ENCODE measurements around the gene ZFP3. TPM values are rescaled to one million over a fixed set of nuclear protein-coding genes. Genes with fewer than 3 reads are reported as not detected.
"Not testable (repeated sequence)": the region's sequence is repeated elsewhere in the genome, so short reads cannot be mapped to it uniquely, and the experiment has no call there.

Gene ZFP3
- total and polyA plus RNA-seq, 4 donors, result 2.3 to 7.3 (median 3.7) TPM

GRCh38 chr17:5068236-5068635 is 10.0 kb upstream of the ZFP3 start:
- no peak overlapping the region for H3K27ac ChIP-seq (ENCODE audit: low read depth in 1 of 2, low read length in 1 of 2)
- ATAC-seq (ENCODE audit: insufficient read depth, low FRiP score) (no peak), DNase-seq (no peak)
- TF ChIP-seq CTCF (IDR thresholded peaks at IDR 0.05; ENCODE audit: control extremely low read depth, extremely low read depth), result no peak
- no peaks in the 10 kb centered on the region for H3K27me3 ChIP-seq (ENCODE audit: control insufficient read depth in 3 of 3, insufficient read depth in 3 of 3, low read length in 2 of 3)
- 90 to 95% methylated on average over 3 of the region's 3 CpGs for WGBS, 2 donors
- no peak overlapping the region for H3K9ac ChIP-seq (ENCODE audit: insufficient read depth in 1 of 2, low read length in 2 of 2)
- peaks cover 0 to 2% (median 0%) of the 10 kb centered on the region in 5 donors for H3K4me1 ChIP-seq (ENCODE audit: control insufficient read depth in 5 of 5, insufficient read depth in 5 of 5, low read length in 5 of 5)
- no peaks in the 10 kb centered on the region for H3K36me3 ChIP-seq (ENCODE audit: control insufficient read depth in 4 of 4, insufficient read depth in 4 of 4, low read length in 4 of 4)
- no peaks in the 10 kb centered on the region for H3K9me3 ChIP-seq (ENCODE audit: control insufficient read depth in 4 of 4, insufficient read depth in 3 of 4, low read length in 3 of 4)
- H3K4me3 ChIP-seq, result no peak overlapping the region

GRCh38 chr17:5069724-5070123 is 8.5 kb upstream of the ZFP3 start:
- H3K9ac ChIP-seq (ENCODE audit: insufficient read depth in 1 of 2, low read length in 2 of 2), result no peak overlapping the region
- no peaks in the 10 kb centered on the region for H3K9me3 ChIP-seq (ENCODE audit: control insufficient read depth in 4 of 4, insufficient read depth in 3 of 4, low read length in 3 of 4)
- no peak for ATAC-seq (ENCODE audit: insufficient read depth, low FRiP score)
- no peaks in the 10 kb centered on the region for H3K4me1 ChIP-seq (ENCODE audit: control insufficient read depth in 5 of 5, insufficient read depth in 5 of 5, low read length in 5 of 5)
- DNase-seq, result no peak
- no peaks in the 10 kb centered on the region for H3K27me3 ChIP-seq (ENCODE audit: control insufficient read depth in 3 of 3, insufficient read depth in 3 of 3, low read length in 2 of 3)
- no peak overlapping the region for H3K27ac ChIP-seq (ENCODE audit: low read depth in 1 of 2, low read length in 1 of 2)
- no peaks in the 10 kb centered on the region for H3K36me3 ChIP-seq (ENCODE audit: control insufficient read depth in 4 of 4, insufficient read depth in 4 of 4, low read length in 4 of 4)
- WGBS, 2 donors, result 83 to 94% methylated on average over 4 of the region's 4 CpGs
- TF ChIP-seq CTCF (IDR thresholded peaks at IDR 0.05; ENCODE audit: control extremely low read depth, extremely low read depth), result no peak
- H3K4me3 ChIP-seq, result no peak overlapping the region

GRCh38 chr17:5075472-5075871 is 2.8 kb upstream of the ZFP3 start:
- 87 to 94% methylated on average over 4 of the region's 5 CpGs for WGBS, 2 donors
- ATAC-seq (ENCODE audit: insufficient read depth, low FRiP score); H3K9ac ChIP-seq (ENCODE audit: insufficient read depth in 1 of 2, low read length in 2 of 2); H3K36me3 ChIP-seq (ENCODE audit: control insufficient read depth in 4 of 4, insufficient read depth in 4 of 4, low read length in 4 of 4); H3K4me3 ChIP-seq; H3K27ac ChIP-seq (ENCODE audit: low read depth in 1 of 2, low read length in 1 of 2); H3K27me3 ChIP-seq (ENCODE audit: control insufficient read depth in 3 of 3, insufficient read depth in 3 of 3, low read length in 2 of 3); H3K9me3 ChIP-seq (ENCODE audit: control insufficient read depth in 4 of 4, insufficient read depth in 3 of 4, low read length in 3 of 4); DNase-seq: not testable (repeated sequence)
- peaks cover 0 to 11% (median 8%) of the 10 kb centered on the region in 5 donors for H3K4me1 ChIP-seq (ENCODE audit: control insufficient read depth in 5 of 5, insufficient read depth in 5 of 5, low read length in 5 of 5)

- not testable (repeated sequence) for H3K9me3 ChIP-seq (ENCODE audit: control insufficient read depth in 4 of 4, insufficient read depth in 3 of 4, low read length in 3 of 4); ATAC-seq (ENCODE audit: insufficient read depth, low FRiP score); H3K27me3 ChIP-seq (ENCODE audit: control insufficient read depth in 3 of 3, insufficient read depth in 3 of 3, low read length in 2 of 3); H3K36me3 ChIP-seq (ENCODE audit: control insufficient read depth in 4 of 4, insufficient read depth in 4 of 4, low read length in 4 of 4); H3K9ac ChIP-seq (ENCODE audit: insufficient read depth in 1 of 2, low read length in 2 of 2); DNase-seq
- WGBS, 2 donors, result 97 to 99% methylated on average over 24 of the region's 24 CpGs
- H3K4me1 ChIP-seq (ENCODE audit: control insufficient read depth in 5 of 5, insufficient read depth in 5 of 5, low read length in 5 of 5), result peaks cover 0 to 11% (median 8%) of the 10 kb centered on the region in 5 donors
- H3K27ac ChIP-seq (ENCODE audit: low read depth in 1 of 2, low read length in 1 of 2), result peak overlapping the region; percentile 89 to 92
- H3K4me3 ChIP-seq, result peak overlapping the region; percentile 93
Observed at GRCh38 chr17:5077275-5077674, 992 bp upstream of the ZFP3 start.

GRCh38 chr17:5077781-5078105 is 524 bp upstream of the ZFP3 start:
- peaks cover 0 to 2% (median 0%) of the 10 kb centered on the region in 4 donors for H3K9me3 ChIP-seq (ENCODE audit: control insufficient read depth in 4 of 4, insufficient read depth in 3 of 4, low read length in 3 of 4)
- H3K4me3 ChIP-seq, result peak overlapping the region; percentile 93
- TF ChIP-seq CTCF (IDR thresholded peaks at IDR 0.05; ENCODE audit: control extremely low read depth, extremely low read depth), result no peak
- no peaks in the 10 kb centered on the region for H3K27me3 ChIP-seq (ENCODE audit: control insufficient read depth in 3 of 3, insufficient read depth in 3 of 3, low read length in 2 of 3)
- ATAC-seq (ENCODE audit: insufficient read depth, low FRiP score) (peak; percentile 6), DNase-seq (no peak)
- H3K27ac ChIP-seq (ENCODE audit: low read depth in 1 of 2, low read length in 1 of 2), result peak overlapping the region; percentile 89 to 92
- peaks cover 0 to 2% (median 0%) of the 10 kb centered on the region in 4 donors for H3K36me3 ChIP-seq (ENCODE audit: control insufficient read depth in 4 of 4, insufficient read depth in 4 of 4, low read length in 4 of 4)
- peak overlapping the region in 1 of 2 donors; percentile 87 for H3K9ac ChIP-seq (ENCODE audit: insufficient read depth in 1 of 2, low read length in 2 of 2)
- peaks cover 0 to 13% (median 8%) of the 10 kb centered on the region in 5 donors for H3K4me1 ChIP-seq (ENCODE audit: control insufficient read depth in 5 of 5, insufficient read depth in 5 of 5, low read length in 5 of 5)
- WGBS, 2 donors, result 21 to 27% methylated on average over 14 of the region's 14 CpGs

Measured in lung (tissue), 12 donors.